GM12891 (cell line): ENCODE data around the gene GPC5.

ENCODE experiments used
- POLR2A ChIP-seq: IDR thresholded peaks from 2 replicates; pipeline ENCODE4 v1.6.1; 2011; ENCODE audit warnings: low read depth, low read length, control low read depth
- POLR2AphosphoS5 ChIP-seq: IDR thresholded peaks from 2 replicates; pipeline ENCODE4 v1.6.1; 2011; ENCODE audit warnings: low read depth, low read length, control low read depth
- POU2F2 ChIP-seq: IDR thresholded peaks from 2 replicates; pipeline ENCODE4 v1.6.1; 2011; ENCODE audit warnings: low read depth, mild to moderate bottlenecking, control low read depth, low read length, moderate library complexity
- SPI1 ChIP-seq: IDR thresholded peaks from 2 replicates; pipeline ENCODE4 v1.6.1; 2011; ENCODE audit warnings: low read depth, low read length, control low read depth

- no peak for TF ChIP-seq POLR2AphosphoS5
- no peak for TF ChIP-seq POLR2A
- TF ChIP-seq SPI1, result no peak
- TF ChIP-seq POU2F2, result no peak
Measured at GRCh38 chr13:92734545-92734944, 1336.1 kb downstream of the GPC5 start.
